NCI-H1436 treated with DMSO at 0.1 percent for 48 hours (cell line): Measurements from ENCODE around the gene CLTCL1.

Experiments
- DNase-seq: peaks from one replicate; lab custom pipeline; 2025; lab: John Stamatoyannopoulos, UW

CLTCL1 gene

DNA sequence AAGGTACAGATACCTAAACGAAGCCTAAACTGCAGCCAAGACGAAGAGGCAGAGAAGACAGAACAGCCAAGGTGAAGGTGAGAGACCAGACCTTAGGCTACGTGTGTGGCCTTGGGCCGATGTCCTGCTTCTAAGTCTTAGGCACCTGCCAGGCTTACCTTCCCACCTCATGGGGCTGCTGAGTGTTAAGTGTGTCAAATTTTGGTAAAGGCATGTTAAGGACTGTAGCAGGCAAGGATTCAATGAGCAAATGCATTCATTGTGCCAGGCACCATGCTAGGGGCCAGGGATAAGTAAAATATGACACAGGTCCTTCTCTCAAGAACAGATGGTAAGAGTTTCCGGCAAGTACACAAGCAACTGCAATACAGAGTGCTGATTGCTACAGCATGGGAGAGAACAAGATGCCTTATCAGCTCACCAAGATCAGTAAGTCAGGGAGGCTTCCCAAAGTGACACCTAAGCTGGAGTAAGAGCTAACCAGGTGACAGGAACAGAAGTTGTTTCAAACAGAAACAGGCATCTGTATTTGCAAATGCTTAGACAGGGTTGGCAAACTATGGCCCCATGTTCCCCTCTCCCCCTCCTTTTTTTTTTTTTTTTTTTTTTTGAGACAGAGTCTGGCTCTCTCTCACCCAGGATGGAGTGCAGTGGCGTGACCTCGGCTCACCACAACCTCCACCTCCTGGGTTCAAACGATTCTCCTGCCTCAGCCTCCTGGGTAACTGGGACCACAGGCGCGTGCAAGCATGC is 46.7 kb downstream of the CLTCL1 start:
- DNase-seq, result no peak

DNA sequence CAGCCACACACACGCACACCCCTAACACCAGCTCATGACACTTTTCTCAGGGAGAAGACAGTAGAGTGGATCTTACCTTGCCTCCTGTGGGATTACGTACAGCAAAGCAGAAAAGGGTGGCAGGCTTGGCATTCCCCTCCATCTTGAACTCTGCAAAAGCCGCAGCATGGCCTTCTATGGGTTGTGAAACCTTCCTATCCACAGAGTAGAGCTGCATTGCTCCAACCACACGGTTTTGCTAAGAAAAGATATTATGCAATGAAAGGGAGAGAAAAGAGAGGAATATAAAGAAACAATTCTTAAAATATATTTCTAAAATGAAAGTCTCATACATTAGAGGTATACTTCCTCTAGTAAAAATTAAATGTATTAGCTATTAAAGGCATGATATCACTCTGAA is 48.8 kb downstream of the CLTCL1 start:
- DNase-seq, result no peak

DNA sequence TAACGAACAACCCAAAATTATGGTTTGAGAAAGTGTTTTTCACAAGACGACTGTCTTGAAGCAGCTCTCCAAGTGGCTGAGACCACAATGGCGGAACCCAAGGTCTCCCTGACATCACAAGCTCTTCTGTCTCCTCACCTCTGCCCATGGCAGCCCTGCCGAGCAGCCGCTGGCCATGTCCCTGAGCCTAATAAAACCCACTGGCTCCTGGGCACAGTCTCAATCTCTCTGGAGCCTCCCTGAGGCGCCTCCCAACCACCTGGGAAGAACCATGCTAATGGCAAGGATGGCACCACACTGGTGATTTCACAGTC is 50.0 kb downstream of the CLTCL1 start:
- no peak for DNase-seq

- no peak for DNase-seq
Measured at GRCh38 chr22:19240813-19241592, 50.5 kb downstream of the CLTCL1 start.

DNA sequence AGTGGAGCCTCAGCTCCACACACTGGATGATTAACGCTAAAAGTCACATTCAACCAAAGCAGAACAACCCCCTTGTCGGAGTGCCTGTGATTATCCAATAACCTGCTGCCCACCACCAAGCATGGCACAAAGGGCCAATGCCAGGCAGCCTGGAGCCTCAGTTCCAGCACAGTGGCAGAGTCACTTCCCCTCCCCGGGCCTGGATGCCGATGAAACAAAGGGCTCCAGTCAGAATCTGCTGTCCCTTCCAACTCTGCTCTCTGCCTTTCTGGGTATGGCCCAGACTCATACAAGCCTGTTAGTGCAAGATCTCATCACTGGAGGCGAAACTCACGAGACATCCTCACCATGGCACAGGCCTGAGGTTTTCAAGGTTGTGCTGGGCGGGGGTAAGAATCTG is 52.1 kb downstream of the CLTCL1 start:
- no peak for DNase-seq

- no peak for DNase-seq
Measured at GRCh38 chr22:19238900-19239299, 52.6 kb downstream of the CLTCL1 start.

- no peak for DNase-seq
Measured at GRCh38 chr22:19235874-19236273, 55.6 kb downstream of the CLTCL1 start.

DNA sequence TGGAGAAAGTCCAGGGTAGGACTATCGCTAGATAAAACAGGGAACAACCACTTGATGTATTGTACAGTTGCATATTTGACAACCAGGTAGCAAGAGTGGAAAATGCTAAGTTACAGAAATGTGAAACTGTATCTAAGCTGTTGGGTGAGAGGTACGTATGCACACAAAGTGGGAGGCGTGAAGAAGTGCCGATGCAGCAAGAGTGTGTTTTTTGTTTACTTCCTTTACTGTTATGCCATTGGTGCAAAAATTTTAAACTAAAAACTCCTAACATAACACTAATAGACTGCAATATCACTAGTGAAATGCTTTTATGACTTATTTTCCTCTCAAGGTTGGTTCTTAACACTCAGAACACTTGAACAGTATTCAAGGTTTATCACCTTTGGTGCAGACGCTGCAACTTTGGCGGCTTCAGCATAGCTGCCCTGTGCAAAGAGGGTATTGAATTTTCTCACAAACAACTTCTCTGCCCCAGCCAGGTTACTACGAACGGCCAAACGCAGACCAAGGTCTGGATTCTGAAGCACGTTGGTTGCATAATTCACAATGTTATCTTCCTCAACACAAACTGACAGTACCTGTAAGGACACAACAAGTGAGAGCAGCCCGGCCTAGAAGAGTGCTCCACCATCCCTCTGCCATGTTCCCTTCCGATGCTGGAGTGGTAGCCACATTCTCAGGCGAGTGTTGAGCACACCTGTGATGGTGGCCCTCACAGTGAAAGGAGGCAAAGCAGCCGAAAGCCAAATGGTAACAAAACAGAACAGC is 57.2 kb downstream of the CLTCL1 start:
- no peak for DNase-seq

GRCh38 chr22:19233189-19233661 is 58.3 kb downstream of the CLTCL1 start:
- no peak for DNase-seq

DNA sequence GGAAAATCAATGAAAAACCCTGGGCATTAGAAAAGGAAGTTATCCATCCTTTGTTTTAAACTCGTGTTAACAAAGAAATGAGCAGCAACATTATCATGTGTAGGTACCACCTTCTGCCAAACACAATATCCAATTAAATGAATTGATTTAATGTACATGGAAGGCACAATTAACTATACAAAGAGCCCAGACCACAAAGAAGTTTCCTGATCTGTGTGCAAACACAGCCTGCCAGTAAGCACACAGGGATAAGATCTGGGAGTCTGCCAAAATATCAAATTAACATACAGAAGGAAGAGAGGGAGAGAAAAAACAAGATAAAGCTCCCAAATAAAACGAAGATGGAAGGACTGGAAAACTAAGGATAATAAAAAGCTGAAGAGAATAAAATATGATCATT is 58.9 kb downstream of the CLTCL1 start:
- DNase-seq, result peak; percentile 78

DNA sequence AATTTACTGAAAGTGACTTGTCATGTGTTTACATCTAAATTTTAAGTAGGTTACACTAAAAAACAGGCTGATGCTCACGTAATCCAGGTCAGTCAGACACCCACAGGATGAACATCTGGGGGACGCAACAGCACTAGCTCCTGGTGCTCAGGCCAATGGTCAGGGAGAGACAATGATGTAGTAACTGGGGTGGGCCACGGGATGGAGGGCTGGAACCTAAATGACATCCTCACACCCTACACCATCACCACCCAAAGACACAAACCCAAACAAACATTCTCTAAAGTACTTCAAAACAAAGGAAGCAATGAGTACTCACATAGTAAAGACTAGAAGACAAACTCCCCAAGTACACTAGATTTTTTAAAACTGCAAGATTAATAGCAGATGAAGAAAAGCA is 59.5 kb downstream of the CLTCL1 start:
- DNase-seq, result no peak

DNA sequence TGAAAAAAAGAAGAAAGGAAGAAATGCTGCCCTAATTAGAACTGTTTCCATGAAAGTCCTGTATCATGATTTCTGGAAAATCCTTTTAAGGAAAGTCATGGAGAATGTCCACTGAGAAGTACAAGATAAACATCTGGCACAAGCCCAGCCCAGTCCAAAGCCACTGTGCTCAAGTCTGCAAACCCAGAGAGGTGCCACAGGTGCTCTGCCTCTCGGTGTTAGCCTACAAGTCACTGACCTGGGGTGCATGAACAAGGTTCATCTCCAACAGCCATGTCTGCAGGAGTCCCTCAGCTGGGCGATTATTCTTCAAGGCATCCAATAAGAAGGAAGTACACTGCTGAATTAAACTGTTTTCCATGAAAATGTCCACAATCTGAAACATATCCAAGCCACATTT is 61.9 kb downstream of the CLTCL1 start:
- DNase-seq, result no peak

DNA sequence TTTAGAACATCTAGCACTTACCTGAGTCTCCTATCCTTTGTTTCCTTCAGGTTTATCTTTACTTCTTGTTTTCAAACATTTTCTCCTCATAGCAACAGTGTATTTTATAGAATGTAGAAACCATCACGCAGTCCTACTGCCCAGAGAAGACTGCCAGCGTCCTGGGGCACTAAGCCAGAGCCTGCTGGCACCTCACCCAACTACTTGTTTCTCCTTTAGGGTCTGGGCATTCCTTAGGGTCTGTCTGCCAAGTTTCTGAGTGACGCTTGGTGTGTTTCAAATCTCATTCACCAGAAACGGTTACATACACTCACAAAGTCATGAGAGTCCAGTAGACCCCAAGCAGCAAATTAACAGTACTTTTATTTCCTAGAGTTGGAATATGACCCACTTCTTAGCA is 63.3 kb downstream of the CLTCL1 start:
- no peak for DNase-seq

DNA sequence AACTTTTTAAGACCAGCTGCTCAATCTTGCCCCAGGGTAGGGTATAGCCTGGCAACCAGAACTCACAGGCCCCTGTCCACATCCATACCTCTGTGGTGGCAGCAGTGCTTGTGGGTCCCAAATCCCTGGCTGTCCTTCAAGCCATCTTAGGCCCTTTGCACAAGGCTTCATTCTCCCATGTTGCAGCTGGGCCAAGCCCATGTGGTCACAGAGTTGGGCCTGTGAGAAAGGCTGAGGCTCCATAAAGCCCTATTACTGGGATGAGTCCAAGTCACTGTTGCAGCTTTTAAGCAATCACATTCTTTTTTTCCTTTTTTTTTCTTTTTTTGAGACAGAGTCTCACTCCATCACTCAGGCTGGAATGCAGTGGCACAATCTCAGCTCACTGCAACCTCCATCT is 65.1 kb downstream of the CLTCL1 start:
- no peak for DNase-seq

GRCh38 chr22:19225560-19225959 is 66.0 kb downstream of the CLTCL1 start:
- no peak for DNase-seq

GRCh38 chr22:19224985-19225384 is 66.5 kb downstream of the CLTCL1 start:
- DNase-seq, result no peak

DNA sequence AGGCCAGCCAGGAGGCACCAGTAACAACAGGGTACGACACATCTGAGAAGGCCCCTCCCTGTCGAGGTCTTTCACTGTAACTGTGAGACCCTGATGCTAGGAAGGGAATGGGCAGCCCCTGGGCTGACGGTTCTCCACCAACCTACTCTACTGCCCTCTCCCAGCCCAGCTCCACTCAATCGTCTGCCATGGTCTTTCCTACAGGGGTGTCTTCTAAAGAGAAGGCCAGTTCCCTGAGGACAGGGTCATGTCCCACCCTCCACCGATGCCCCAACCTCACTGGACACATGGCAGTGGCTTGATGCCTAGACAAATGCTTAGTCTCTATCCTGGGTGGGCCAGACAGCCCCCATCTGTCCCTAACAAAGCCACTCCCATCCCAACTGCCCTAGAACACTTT is 67.0 kb downstream of the CLTCL1 start:
- no peak for DNase-seq

GRCh38 chr22:19223617-19224016 is 67.9 kb downstream of the CLTCL1 start:
- DNase-seq, result no peak

GRCh38 chr22:19223110-19223509 is 68.4 kb downstream of the CLTCL1 start:
- DNase-seq, result no peak

DNA sequence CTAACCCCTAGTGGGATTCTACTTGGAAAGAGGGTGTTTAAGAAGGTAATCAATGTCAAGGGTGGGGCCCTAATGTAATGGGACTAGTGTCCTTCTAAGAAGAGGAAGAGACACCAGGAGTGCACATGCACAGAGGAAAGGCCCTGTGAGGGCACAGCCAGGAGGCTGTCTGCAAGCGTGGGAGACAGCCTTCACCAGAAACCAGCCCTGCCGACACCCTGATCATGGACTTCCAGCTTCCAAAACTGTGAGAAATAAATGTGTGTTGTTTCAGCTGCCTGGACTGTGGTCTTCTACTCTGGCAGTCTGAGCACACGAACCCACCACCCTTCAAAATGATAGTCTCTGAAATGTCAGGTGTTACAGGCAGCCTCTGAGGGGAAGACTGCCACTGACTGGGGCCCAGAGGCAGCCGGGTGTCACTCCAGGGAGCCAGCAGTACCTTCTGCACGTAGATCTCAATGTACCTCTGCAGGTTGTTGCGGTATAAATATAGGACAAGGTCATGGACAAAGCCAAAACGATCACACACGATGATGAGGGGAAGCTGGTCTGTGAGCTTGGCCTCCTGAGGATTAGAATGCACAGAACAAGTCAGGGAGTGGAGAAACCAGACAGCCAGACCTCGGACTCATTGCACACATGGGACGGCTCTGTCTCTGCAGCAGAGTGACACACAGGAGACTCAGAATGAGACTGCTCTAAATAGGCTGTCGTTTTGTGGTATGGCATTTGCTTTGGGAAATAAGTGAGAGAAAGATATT is 69.1 kb downstream of the CLTCL1 start:
- no peak for DNase-seq

- DNase-seq, result no peak
Measured at GRCh38 chr22:19220867-19221266, 70.7 kb downstream of the CLTCL1 start.
